ENCODE measurements around the gene DUSP5. TPM values are rescaled to one million over a fixed set of nuclear protein-coding genes. Genes with fewer than 3 reads are reported as not detected.
A peak's percentile ranks its signal among the peaks of the same experiment; 100 is the strongest.

Gene DUSP5
- total RNA-seq, 1 donor from 2014 or later = 2.4 TPM

DNA sequence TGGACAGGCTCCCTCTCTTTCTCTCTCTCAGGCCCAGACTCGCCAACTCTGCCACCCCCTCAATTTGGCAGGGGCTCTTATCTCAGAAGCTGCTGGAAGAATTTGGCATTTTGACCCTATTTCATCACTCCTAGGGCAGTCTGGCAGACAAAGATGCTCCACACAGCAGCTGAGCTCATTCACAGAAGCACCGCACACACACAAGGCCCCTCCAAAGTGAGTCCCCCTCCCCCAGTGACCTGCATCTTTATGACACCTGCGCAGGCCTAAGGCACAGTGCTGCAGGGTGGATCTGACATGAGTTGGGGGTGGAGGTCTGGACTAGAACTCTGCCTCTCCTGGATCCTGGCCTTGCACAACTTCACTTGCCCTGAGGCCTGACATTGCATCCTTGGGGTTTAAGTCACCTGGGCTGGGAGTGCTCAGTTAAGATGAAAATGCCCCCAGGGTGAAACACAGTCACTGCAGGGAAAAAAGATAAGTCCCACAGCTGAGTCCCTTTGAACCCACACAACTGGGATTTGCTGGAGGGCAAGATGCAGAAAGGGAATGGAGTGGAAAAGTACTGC lies 41.1 kb upstream of the DUSP5 start:
- peaks cover 5% of the 10 kb centered on the region for H3K27me3 Mint-ChIP-seq (ENCODE audit: unreplicated experiment)
- peaks cover 7% of the 10 kb centered on the region for H3K9me3 Mint-ChIP-seq (ENCODE audit: unreplicated experiment)
- no peak overlapping the region for H3K27ac Mint-ChIP-seq (ENCODE audit: unreplicated experiment)
- H3K4me1 Mint-ChIP-seq (ENCODE audit: low read depth, unreplicated experiment) = peaks cover 7% of the 10 kb centered on the region
- no peak overlapping the region for H3K4me3 Mint-ChIP-seq (ENCODE audit: unreplicated experiment)
- H3K36me3 Mint-ChIP-seq (ENCODE audit: unreplicated experiment) = no peaks in the 10 kb centered on the region
- TF ChIP-seq, protein P1, sequence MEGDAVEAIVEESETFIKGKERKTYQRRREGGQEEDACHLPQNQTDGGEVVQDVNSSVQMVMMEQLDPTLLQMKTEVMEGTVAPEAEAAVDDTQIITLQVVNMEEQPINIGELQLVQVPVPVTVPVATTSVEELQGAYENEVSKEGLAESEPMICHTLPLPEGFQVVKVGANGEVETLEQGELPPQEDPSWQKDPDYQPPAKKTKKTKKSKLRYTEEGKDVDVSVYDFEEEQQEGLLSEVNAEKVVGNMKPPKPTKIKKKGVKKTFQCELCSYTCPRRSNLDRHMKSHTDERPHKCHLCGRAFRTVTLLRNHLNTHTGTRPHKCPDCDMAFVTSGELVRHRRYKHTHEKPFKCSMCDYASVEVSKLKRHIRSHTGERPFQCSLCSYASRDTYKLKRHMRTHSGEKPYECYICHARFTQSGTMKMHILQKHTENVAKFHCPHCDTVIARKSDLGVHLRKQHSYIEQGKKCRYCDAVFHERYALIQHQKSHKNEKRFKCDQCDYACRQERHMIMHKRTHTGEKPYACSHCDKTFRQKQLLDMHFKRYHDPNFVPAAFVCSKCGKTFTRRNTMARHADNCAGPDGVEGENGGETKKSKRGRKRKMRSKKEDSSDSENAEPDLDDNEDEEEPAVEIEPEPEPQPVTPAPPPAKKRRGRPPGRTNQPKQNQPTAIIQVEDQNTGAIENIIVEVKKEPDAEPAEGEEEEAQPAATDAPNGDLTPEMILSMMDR (IDR thresholded peaks at IDR 0.05; ENCODE audit: partially characterized antibody, unreplicated experiment) = no peak
- no peak for DNase-seq

DNA sequence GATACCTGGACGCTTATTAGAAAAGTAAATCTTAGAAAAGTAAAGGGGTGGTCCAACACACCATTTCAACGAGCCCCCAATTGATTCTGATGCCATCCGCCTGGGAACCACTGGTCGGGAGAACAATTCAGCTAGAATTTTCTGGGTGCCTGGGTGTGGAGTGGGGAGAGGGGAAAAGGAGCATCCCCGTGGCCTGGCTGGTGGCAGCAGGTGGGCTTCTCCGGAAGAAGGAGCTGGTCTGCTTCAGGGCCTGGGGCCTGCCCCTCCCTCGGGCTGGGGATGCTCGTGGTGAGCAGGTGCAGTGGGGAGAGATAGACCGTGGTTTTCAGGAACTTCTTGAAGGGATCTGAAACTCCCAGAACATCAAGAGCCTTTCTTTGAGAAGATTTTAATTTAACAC lies 39.9 kb upstream of the DUSP5 start:
- Mint-ChIP-seq H3K9me3 (ENCODE audit: unreplicated experiment) (peaks cover 9% of the 10 kb centered on the region), H3K36me3 (ENCODE audit: unreplicated experiment) (no peaks in the 10 kb centered on the region), H3K27ac (ENCODE audit: unreplicated experiment) (no peak overlapping the region), H3K27me3 (ENCODE audit: unreplicated experiment) (peaks cover 5% of the 10 kb centered on the region), H3K4me3 (ENCODE audit: unreplicated experiment) (no peak overlapping the region), H3K4me1 (ENCODE audit: low read depth, unreplicated experiment) (peaks cover 10% of the 10 kb centered on the region)
- TF ChIP-seq, protein P1 (IDR thresholded peaks at IDR 0.05; ENCODE audit: partially characterized antibody, unreplicated experiment) = no peak
- DNase-seq = no peak

DNA sequence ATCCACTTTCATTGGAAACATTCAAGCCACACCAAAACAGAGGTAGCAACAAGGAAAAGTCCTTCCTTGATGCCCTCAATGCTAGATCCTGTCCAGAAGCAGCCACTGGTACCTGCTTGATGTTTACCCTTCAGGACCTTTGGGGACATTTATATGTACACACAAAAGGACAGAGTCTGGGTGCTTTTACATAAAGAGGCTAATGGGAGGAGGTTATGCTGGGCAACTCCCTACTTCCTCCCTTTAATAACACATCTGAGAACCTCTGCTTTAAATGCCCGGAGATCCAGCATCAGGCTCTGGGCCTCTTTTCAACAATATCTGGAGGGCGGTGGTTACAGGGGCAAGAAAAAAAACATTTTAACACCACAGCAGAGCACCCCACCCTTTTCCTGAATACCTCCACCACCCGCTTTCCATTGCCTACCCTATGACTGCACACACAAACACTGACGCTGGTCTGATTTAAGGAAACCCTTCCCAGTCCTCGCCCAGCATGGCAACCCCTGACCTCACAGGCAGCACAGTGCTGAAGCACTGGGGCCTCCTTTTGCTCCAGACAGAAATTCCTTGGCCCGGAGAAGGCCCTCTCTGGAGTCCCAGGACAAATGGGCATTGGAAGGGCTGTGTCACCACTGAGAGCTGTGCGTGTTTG lies 39.3 kb upstream of the DUSP5 start:
- Mint-ChIP-seq H3K27ac (ENCODE audit: unreplicated experiment) (no peak overlapping the region), H3K9me3 (ENCODE audit: unreplicated experiment) (peaks cover 9% of the 10 kb centered on the region), H3K4me1 (ENCODE audit: low read depth, unreplicated experiment) (peaks cover 10% of the 10 kb centered on the region), H3K27me3 (ENCODE audit: unreplicated experiment) (peaks cover 5% of the 10 kb centered on the region), H3K4me3 (ENCODE audit: unreplicated experiment) (no peak overlapping the region), H3K36me3 (ENCODE audit: unreplicated experiment) (no peaks in the 10 kb centered on the region)
- no peak for DNase-seq
- TF ChIP-seq, protein P1 (IDR thresholded peaks at IDR 0.05; ENCODE audit: partially characterized antibody, unreplicated experiment) = no peak

DNA sequence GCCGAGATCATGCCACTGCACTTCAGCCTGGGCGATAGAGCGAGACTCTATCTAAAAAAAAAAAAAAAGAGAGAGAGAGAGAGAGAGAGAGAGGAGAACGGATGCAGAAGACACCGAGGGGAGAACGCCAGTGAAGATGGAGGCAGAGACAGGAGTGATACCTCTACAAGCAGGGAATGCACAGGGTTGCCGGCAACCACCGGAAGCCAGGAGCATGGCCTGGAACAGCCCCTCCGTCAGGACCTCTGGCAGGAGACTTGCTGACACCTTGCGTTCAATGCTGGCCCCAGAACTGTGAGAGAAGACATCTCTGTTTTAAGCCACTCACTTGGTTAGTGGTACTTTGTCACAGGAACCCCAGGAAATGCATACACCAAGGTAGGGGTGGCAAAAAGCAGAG lies 38.1 kb upstream of the DUSP5 start:
- peak overlapping the region; percentile 42 for H3K4me3 Mint-ChIP-seq (ENCODE audit: unreplicated experiment)
- peaks cover 10% of the 10 kb centered on the region for H3K4me1 Mint-ChIP-seq (ENCODE audit: low read depth, unreplicated experiment)
- H3K27ac Mint-ChIP-seq (ENCODE audit: unreplicated experiment) = no peak overlapping the region
- H3K27me3 Mint-ChIP-seq (ENCODE audit: unreplicated experiment) = peaks cover 5% of the 10 kb centered on the region
- DNase-seq = no peak
- TF ChIP-seq, protein P1 (IDR thresholded peaks at IDR 0.05; ENCODE audit: partially characterized antibody, unreplicated experiment) = no peak
- peaks cover 9% of the 10 kb centered on the region for H3K9me3 Mint-ChIP-seq (ENCODE audit: unreplicated experiment)
- H3K36me3 Mint-ChIP-seq (ENCODE audit: unreplicated experiment) = no peaks in the 10 kb centered on the region

DNA sequence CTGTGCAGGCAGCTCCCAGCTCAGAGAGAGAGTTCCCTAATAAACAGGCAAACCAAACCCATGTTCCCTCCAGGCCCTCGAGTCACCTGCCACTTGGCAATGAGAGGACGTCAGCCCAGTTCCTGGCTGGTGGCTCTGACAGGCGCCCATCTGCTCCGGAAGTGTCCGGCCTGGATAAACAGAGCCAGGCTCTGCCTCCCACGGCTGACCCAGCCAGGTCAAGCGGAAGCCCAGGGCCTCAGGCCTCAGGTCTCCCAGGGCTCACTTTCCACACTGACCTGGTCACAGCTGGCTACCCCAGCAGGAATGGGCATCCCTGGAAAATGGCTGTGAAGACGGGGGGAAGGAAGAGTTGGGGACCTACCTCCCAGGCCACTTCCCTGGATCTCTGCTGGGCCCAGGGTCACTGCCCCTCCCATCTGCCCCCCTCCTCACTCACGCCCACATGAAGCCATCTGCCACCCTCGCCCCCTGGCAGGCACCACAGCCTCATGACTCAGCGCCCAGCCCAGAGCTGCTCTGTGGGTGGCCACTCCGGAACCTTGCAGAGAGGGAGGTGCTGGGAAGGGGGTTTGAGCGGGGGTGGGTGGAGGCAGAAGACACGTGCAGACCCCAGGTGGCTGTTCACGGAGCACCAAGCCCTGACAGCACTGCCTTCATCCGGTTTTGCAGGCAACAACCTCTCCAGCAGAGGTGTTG lies 37.4 kb upstream of the DUSP5 start:
- Mint-ChIP-seq H3K36me3 (ENCODE audit: unreplicated experiment) (no peaks in the 10 kb centered on the region), H3K9me3 (ENCODE audit: unreplicated experiment) (peaks cover 9% of the 10 kb centered on the region), H3K4me3 (ENCODE audit: unreplicated experiment) (no peak overlapping the region), H3K27ac (ENCODE audit: unreplicated experiment) (no peak overlapping the region), H3K27me3 (ENCODE audit: unreplicated experiment) (peaks cover 5% of the 10 kb centered on the region), H3K4me1 (ENCODE audit: low read depth, unreplicated experiment) (peaks cover 10% of the 10 kb centered on the region)
- TF ChIP-seq, protein P1 (IDR thresholded peaks at IDR 0.05; ENCODE audit: partially characterized antibody, unreplicated experiment) = no peak
- DNase-seq = peak; percentile 27
